ENCODE data around the gene CASR.

Gene CASR

GRCh38 chr3:122214711-122215110, 31.2 kb downstream of the CASR start:
- DNase-seq (ENCODE audit: low read depth), result no peak

DNA sequence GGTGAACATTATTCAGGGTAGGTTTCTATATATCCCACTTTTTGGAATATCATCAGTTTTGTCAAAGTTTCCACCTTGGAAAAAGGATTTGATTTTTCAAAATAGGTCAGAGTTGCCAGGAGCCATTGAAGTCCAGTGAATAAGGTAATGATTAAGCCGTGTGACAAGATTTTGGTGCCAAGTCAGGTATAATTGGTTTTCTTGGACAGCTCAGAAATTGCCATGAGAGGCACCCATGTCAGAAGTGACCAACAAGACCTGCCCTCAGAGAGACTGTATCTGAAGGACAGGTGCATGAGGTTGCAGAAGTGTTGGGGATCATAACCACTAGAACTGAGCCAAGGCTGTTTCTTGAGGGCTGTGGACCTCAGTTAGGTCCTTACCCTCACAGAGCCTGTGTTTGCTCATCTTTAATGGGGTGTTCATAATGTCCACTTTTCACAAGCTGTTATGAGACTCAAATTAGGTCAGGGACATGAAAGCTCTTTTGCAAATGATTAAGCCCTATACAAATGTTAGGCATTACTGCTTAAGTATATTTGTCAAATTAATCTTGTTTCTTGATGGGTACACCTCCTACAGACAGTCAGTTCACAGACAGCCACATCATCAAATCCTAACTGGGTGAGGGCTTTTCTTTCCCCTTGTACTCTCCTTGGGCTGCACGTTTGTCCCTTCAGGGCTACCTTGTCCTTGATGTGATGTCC, 32.3 kb downstream of the CASR start:
- no peak for DNase-seq (ENCODE audit: low read depth)

- DNase-seq (ENCODE audit: low read depth), result no peak
These were observed 34.4 kb downstream of the CASR start for GRCh38 chr3:122217901-122218300.

GRCh38 chr3:122219242-122219872, 35.9 kb downstream of the CASR start:
- no peak for DNase-seq (ENCODE audit: low read depth)

DNA sequence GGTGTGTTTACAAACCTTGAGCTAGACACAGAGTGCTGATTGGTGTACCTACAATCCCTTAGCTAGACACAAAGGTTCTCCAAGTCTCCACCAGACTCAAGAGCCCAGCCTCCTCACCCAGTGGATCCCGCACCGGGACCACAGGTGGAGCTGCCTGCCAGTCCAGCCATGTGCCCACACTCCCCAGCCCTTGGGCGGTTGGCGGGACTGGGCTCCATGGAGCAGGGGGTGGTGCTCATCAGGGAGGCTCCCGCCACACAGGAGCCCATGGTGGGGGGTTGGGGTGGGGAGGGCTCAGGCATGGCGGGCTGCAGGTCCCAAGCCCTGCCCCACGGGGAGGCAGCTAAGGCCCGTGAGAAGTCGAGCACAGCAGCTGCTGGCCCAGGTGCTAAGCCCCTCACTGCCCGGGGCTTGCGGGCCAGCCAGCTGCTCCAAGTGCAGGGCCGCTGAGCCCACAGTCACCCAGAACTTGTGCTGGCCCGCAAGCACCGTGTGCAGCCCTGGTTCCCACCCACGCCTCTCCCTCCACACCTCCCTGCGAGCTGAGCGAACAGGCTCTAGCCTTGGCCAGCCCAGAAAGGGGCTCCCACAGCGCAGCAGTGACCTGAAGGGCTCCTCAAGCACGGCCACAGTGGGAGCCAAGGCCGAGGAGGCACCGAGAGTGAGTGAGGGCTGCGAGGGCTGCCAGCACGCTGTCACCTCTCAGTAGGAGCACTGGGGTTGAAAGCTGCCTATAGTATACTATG, 43.7 kb downstream of the CASR start:
- no peak for DNase-seq (ENCODE audit: low read depth)

DNA sequence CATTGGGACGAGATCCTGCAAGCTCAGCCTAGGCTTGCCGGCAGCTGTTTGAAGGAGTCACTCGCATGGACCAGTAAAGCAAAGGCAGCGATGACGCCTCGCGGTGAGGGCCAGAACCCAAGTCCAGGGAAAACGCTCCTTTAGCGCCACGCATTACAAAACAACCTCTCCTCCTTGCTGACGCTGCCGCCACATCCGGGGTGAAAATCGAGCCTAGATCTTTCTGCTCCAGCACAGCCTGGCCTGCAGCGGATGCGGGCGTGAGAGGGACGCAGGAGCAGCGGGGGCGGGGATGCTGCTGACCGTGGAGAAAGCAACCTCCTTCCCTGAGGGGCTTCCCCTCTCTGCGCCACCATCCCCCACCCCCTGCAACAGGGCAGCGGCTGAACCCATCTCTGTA, 46.7 kb downstream of the CASR start:
- no peak for DNase-seq (ENCODE audit: low read depth)

DNA sequence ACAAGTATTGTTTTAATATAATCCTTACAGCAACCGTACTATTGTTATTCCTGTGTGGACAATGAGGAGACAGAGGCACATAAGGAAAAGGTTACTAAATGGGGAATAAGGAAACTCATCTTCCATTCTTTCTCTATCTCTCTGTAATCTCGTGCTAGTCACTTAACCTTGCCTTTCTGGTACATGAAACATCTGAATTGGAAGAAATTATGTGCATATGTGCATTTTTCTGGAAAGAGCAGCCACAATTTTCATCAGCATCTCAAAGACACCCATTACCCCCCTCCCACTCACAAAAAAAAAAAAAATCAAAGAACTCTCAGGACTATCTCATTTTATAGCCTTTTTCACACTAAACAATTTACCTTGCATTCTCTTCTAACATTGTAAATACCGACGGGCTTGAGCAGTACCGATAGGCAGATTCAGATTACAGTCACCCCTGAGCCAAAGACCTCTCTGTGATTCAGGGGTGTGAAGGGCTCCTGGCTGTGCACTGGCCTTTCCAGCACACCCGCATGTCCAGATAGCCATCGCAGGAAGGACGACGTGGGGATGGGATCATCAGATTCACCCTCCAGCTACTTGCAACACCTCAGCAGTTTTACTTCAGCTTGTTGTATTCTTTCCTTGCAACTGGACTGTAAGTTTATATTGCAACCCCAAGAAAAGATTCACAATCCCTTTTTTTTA, 48.1 kb downstream of the CASR start:
- DNase-seq (ENCODE audit: low read depth), result no peak

GRCh38 chr3:122232485-122232884, 49.0 kb downstream of the CASR start:
- DNase-seq (ENCODE audit: low read depth), result no peak

DNA sequence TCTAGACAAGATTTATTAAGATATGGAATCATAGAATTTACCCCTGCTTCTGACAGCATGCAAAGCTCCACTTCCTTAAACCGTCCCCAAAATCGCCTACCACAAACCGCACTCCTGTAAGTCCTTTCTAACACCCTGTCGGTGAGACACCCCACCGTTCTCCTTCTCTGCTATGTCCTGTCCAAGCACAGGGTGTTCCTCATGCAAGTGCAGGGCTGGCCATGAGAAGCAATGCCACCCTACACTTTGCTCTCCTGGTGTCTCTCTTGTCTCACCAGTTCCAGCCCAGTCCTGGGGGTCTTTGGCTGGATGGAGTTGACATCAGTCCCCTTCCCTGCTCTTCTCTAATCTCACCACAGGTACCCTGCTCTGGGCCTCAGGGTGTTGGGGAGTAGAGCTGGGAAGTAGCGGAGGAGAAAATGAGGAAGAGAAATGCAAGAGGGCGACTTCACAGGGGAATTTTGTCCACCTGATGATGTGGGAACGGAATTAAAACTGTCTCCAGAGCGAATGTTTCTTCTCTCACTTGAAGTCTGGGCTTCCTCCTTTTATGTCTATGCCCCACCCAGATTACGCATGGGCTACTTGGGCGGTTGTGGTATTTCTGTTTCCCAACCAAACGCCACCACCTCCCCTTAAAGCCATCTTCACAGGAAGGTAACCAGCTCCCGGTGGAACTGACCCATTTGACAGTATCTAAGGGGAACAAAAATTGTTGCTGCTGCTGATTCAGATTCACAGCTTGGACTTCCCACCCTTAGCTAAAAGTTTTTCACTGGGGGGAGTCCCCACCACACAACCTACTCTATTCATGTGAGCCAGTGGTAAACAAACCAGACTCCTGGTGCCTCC, 49.9 kb downstream of the CASR start:
- peak; percentile 4 for DNase-seq (ENCODE audit: low read depth)

DNA sequence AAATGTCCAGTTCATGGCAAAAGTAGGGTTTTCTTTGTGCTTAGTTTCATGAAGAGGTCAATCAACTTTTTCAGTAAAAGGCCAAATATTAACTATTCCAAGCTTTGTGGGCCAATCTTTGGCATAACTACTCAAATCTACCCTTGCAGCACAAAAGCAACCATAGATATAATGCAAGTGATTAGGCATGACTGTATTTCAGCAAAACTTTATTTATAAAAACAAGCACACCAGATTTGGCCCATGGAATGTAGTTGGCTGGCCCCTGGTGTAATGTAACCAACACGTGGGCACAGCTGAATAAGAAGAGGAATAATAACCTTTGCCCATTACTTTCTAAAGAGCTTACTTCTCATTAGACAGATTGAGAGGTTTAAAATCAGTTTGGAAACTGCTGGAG, 50.6 kb downstream of the CASR start:
- no peak for DNase-seq (ENCODE audit: low read depth)

- no peak for DNase-seq (ENCODE audit: low read depth)
These were observed 51.7 kb downstream of the CASR start for GRCh38 chr3:122235147-122235546.

GRCh38 chr3:122239112-122239511, 55.6 kb downstream of the CASR start:
- DNase-seq (ENCODE audit: low read depth), result no peak

- no peak for DNase-seq (ENCODE audit: low read depth)
These were observed 62.2 kb downstream of the CASR start for GRCh38 chr3:122245513-122246174.

- no peak for DNase-seq (ENCODE audit: low read depth)
These were observed 62.7 kb downstream of the CASR start for GRCh38 chr3:122246199-122246598.

- DNase-seq (ENCODE audit: low read depth), result no peak
These were observed 63.8 kb downstream of the CASR start for GRCh38 chr3:122247087-122247824.

- DNase-seq (ENCODE audit: low read depth), result no peak
These were observed 64.3 kb downstream of the CASR start for GRCh38 chr3:122247825-122248185.

- no peak for DNase-seq (ENCODE audit: low read depth)
These were observed 68.0 kb downstream of the CASR start for GRCh38 chr3:122251428-122251827.

- DNase-seq (ENCODE audit: low read depth), result no peak
These were observed 70.1 kb downstream of the CASR start for GRCh38 chr3:122253581-122253980.

- DNase-seq (ENCODE audit: low read depth), result no peak
These were observed 72.4 kb downstream of the CASR start for GRCh38 chr3:122255757-122256439.
